HepG2 (cell line): ENCODE results near the gene LSM11. TPM values are rescaled to one million over a fixed set of nuclear protein-coding genes. Genes with fewer than 3 reads are reported as not detected.

Source experiments
- ATAC-seq: fragments of 200-7000 bp; cut with Tn5 transposase; 3 replicates; pipeline ENCODE4 v1.9.1; 2020; ENCODE audit warnings: mild to moderate bottlenecking, moderate library complexity
- BruUV-seq: library from RNA; stranded (reverse); fragments of 400-500 nt; replicated peaks from 2 replicates; lab custom pipeline; 2021; lab: Mats Ljungman, UMichigan
- CTCF ChIA-PET: fragments of 300-600 bp; formaldehyde crosslinking; extraction: SDS; loops from one replicate; lab custom pipeline; 2021; ENCODE audit warnings: low total read pairs, inconsistent platforms, low intra/inter-chr PET ratio; lab: Yijun Ruan, JAX
- POLR2A ChIA-PET: fragments of 350-600 bp; sonication (Branson Sonifier 250); formaldehyde crosslinking; loops from one replicate; lab custom pipeline; 2020; ENCODE audit warnings: antibody characterized with exemption, inconsistent platforms; lab: Yijun Ruan, JAX
- DNase-seq: peaks from one replicate; pipeline ENCODE4 v3.0.0-alpha.2; 2015; ENCODE audit warnings: low spot score
- FAIRE-seq: peaks from 3 replicates; lab custom pipeline; 2011; peaks lifted over from hg19 to GRCh38; lab: Jason Lieb, UNC
- H2AFZ ChIP-seq: one replicate; pipeline ENCODE4 v1.6.1; 2011; ENCODE audit warnings: low read length, inconsistent platforms
- H3K27ac ChIP-seq: fragments of 300-600 bp; 3 replicates; pipeline ENCODE4 v1.8.0; 2011; ENCODE audit warnings: mixed run types, mild to moderate bottlenecking, mixed read lengths, low read length, inconsistent platforms; ENCODE audit not compliant: insufficient read depth; ENCODE audit errors: extremely low read length
- H3K27me3 ChIP-seq, 2 experiments: fragments of 200-600 bp in 1 of 2; 2 replicates in 1 of 2; 3 replicates in 1 of 2; pipeline versions ENCODE4 v1.6.0 to v1.8.0; 2011; ENCODE audit warnings: low read length in 2 of 2, mild to moderate bottlenecking in 2 of 2, moderate library complexity in 2 of 2, inconsistent platforms in 1 of 2; ENCODE audit not compliant: insufficient read depth in 2 of 2, control insufficient read depth in 1 of 2
- H3K36me3 ChIP-seq, 2 experiments: fragments of 200-600 bp in 1 of 2; replicated peaks in 1 of 2; 2 replicates in 1 of 2; 3 replicates in 1 of 2; pipeline versions ENCODE4 v1.5.1 to v1.8.0; 2011; ENCODE audit warnings: low read length in 2 of 2, inconsistent platforms in 1 of 2; ENCODE audit not compliant: insufficient read depth in 2 of 2, control insufficient read depth in 1 of 2
- H3K4me1 ChIP-seq: 2 replicates; pipeline ENCODE4 v1.5.1; 2012; ENCODE audit warnings: low read length, inconsistent platforms; ENCODE audit not compliant: insufficient read depth
- H3K4me2 ChIP-seq: 2 replicates; pipeline ENCODE4 v1.6.0; 2011; ENCODE audit warnings: low read depth, low read length, inconsistent platforms
- H3K4me3 ChIP-seq, 3 experiments: fragments of 200-600 bp in 1 of 3; sonication (generic), shearing (Covaris generic) in 1 of 3; replicated peaks in 1 of 3; 2 replicates each; pipeline ENCODE4 v1.5.1; 2011 to 2016; ENCODE audit warnings: low read length in 3 of 3, inconsistent platforms in 2 of 3, low read depth in 2 of 3, mild to moderate bottlenecking in 2 of 3, control low read depth in 1 of 3, mixed read lengths in 1 of 3; ENCODE audit not compliant: insufficient read depth in 1 of 3
- H3K79me2 ChIP-seq: one replicate; pipeline ENCODE4 v1.6.1; 2011; ENCODE audit warnings: low read length, inconsistent platforms; ENCODE audit not compliant: insufficient read depth
- H3K9ac ChIP-seq: 2 replicates; pipeline ENCODE4 v1.6.0; 2011; ENCODE audit warnings: mild to moderate bottlenecking, low read depth, low read length, inconsistent platforms; ENCODE audit not compliant: insufficient read depth
- H3K9me3 ChIP-seq: 2 replicates; pipeline ENCODE4 v1.5.1; 2012; ENCODE audit warnings: mild to moderate bottlenecking, low read length
- H4K20me1 ChIP-seq: 2 replicates; pipeline ENCODE4 v1.6.0; 2011; ENCODE audit warnings: inconsistent platforms, mild to moderate bottlenecking, low read length, moderate library complexity; ENCODE audit not compliant: insufficient read depth
- HNF1A ChIP-seq, 2 experiments: sonication (generic) in 1 of 2; formaldehyde crosslinking in 1 of 2; IDR thresholded peaks; 2 replicates each; pipeline versions ENCODE4 v1.4.0 to v1.6.1; 2016 to 2020; ENCODE audit warnings: borderline replicate concordance in 1 of 2, low read depth in 1 of 2, mild to moderate bottlenecking in 1 of 2, missing genetic modification reagents in 1 of 2
- ZNF543 ChIP-seq: sonication (generic); formaldehyde crosslinking; IDR thresholded peaks from 2 replicates; pipeline ENCODE4 v1.4.0; 2020; ENCODE audit warnings: mild to moderate bottlenecking, missing genetic modification reagents
- ZNF7 ChIP-seq: IDR thresholded peaks from 2 replicates; pipeline ENCODE4 v1.6.1; 2016; ENCODE audit warnings: missing biosample characterization, missing genetic modification reagents
- WGBS: methylation state at CpG from one replicate; pipeline ENCODE4 v1.1.6; 2017; ENCODE audit warnings: low lambda C conversion rate; 5-methylcytosine and 5-hydroxymethylcytosine counted together
- in situ Hi-C: cut with HindIII; loops from 2 replicates; pipeline ENCODE4 v1.10.0; 2017; ENCODE audit warnings: low pct_unique_long_range_greater_than_20kb; ENCODE audit not compliant: extremely low pct_ligation_motif_present
- intact Hi-C: fragments of 100-400 bp; cut with micrococcal nuclease; formaldehyde crosslinking; loops from one replicate; pipeline ENCODE4 v1.10.0; 2022; ENCODE audit not compliant: unreplicated experiment
- polyA plus RNA-seq, 8 experiments: library from polyadenylated mRNA; depleted of rRNA in 3 of 8; stranded (reverse) in 7 of 8; unstranded in 1 of 8; fragments of >200 nt; fragmentation: Illumina TruSeq in 4 of 8; extraction: Trizol in 4 of 8; gene quantifications; 2 replicates each; pipeline versions ENCODE4 v1.2.1 to v1.2.3, GENCODE V29; 2011 to 2016; ENCODE audit warnings: low read depth in 4 of 8, missing spikeins in 1 of 8, mixed read lengths in 1 of 8; ENCODE audit not compliant: insufficient read depth in 1 of 8
- total RNA-seq, 5 experiments: library from RNA; depleted of rRNA; stranded (reverse); fragments of >200 nt; fragmentation: Illumina TruSeq; extraction: Trizol; gene quantifications; 2 replicates each; pipeline ENCODE4 v1.2.3, GENCODE V29; 2016; ENCODE audit warnings: low read depth in 1 of 5

Gene LSM11
- total and polyA plus RNA-seq, 2 of the 13 experiments (the other 11 are each of a cell fraction or from before 2014, with no cell fraction given): 4.5 to 7.2 TPM

DNA sequence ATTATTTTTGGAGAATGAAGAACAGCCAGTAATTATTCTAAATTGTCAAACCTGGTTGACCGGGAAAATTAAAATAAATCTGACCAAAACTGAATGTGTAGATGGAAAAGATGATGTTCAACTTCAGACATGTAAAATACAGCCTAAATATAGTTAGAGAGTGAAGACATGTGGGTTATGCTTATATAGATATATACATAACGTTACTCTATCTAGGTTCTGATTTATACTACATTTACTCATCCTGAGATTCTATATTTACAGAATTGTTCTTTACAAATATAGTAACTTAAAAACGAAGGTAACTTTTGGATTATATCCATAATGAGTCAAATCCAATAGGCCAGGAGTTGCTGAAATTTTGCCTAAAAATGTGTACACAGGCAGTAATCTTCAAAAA is 33.1 kb upstream of the LSM11 start:
- in situ Hi-C loops: no loop called here
- Histone ChIP-seq H3K79me2 (no peaks in the 10 kb centered on the region), H3K4me3 (no peak overlapping the region), H4K20me1 (no peaks in the 10 kb centered on the region), H3K9ac (no peak overlapping the region), H3K27ac (no peak overlapping the region)
- intact Hi-C loops: loop anchor here (10.0 kb wide), 1 partner anchor 276 kb away; no protein-coding TSS in a partner anchor
- WGBS: 31% methylated on average over 3 of the region's 3 CpGs
- CTCF ChIA-PET: no interaction called here
- DNase-seq: no peak
- TF ChIP-seq ZNF543 (CRISPR knock-in tag): no peak
- TF ChIP-seq, all 625 proteins: peak for 0
- H3K9me3 ChIP-seq: no peaks in the 10 kb centered on the region
- no peak for FAIRE-seq
- H3K4me2 ChIP-seq: no peak overlapping the region
- ATAC-seq: no peak
- no peak overlapping the region for H2AFZ ChIP-seq
- no peaks in the 10 kb centered on the region for H3K36me3 ChIP-seq
- no peaks in the 10 kb centered on the region for H3K4me1 ChIP-seq
- POLR2A ChIA-PET: no interaction called here
- no TSS peak for BruUV-seq
- H3K27me3 ChIP-seq: no peaks in the 10 kb centered on the region

DNA sequence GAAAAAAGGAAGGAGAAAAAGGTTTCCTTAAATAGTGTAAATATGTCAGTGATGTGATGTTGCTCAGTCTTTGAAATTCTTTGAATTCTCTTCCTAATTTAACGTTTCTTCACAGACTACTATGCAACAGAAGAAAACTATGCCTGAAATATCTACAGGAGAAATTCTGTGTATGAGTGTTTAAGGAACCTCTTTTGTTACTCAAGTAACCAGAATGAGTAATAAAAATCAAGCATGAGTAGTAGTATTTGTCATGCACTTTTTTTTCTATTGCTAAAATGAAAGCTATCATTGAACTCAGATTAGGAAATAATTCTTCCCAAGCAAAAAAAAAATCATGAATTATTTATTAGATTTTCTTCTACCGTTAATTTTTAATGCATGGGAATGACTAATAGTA is 32.6 kb upstream of the LSM11 start:
- H3K4me1 ChIP-seq: no peaks in the 10 kb centered on the region
- BruUV-seq: no TSS peak
- ChIA-PET CTCF (no interaction called here), POLR2A (no interaction called here)
- no peaks in the 10 kb centered on the region for H3K79me2 ChIP-seq
- no peaks in the 10 kb centered on the region for H3K36me3 ChIP-seq
- no peaks in the 10 kb centered on the region for H3K9me3 ChIP-seq
- no peaks in the 10 kb centered on the region for H3K27me3 ChIP-seq
- in situ Hi-C loops: no loop called here
- intact Hi-C loops: loop anchor here (10.0 kb wide), 1 partner anchor 276 kb away; no protein-coding TSS in a partner anchor
- FAIRE-seq: no peak
- DNase-seq: no peak
- H3K4me2 ChIP-seq: no peak overlapping the region
- H3K27ac ChIP-seq: no peak overlapping the region
- no peak for ATAC-seq
- 24% methylated on average over 2 of the region's 2 CpGs for WGBS
- no peak overlapping the region for H2AFZ ChIP-seq
- H3K4me3 ChIP-seq: no peak overlapping the region
- TF ChIP-seq ZNF7 (CRISPR knock-in tag) (no peak), HNF1A (IDR thresholded peaks at IDR 0.05; ENCODE audit: low read depth) (no peak), HNF1A (CRISPR knock-in tag; IDR thresholded peaks at IDR 0.05; ENCODE audit: borderline replicate concordance) (no peak)
- no peak overlapping the region for H3K9ac ChIP-seq
- no peaks in the 10 kb centered on the region for H4K20me1 ChIP-seq
